Neural cell (in vitro differentiated cells): Measurements from ENCODE around the gene SRP54. TPM values are rescaled to one million over a fixed set of nuclear protein-coding genes. Genes with fewer than 3 reads are reported as not detected.

Experiments used
- H2AFZ ChIP-seq: fragments of 200-600, 300-800 bp; sonication (generic), shearing (Covaris generic); 2 replicates; pipeline ENCODE4 v1.6.0; 2014; ENCODE audit warnings: low read depth, mild to moderate bottlenecking, antibody characterized with exemption, low read length, moderate library complexity
- H3F3A ChIP-seq: fragments of 200-600 bp; shearing (Covaris generic); 2 replicates; pipeline ENCODE4 v1.6.1; 2016; ENCODE audit warnings: mild to moderate bottlenecking, moderate library complexity, mixed read lengths, antibody characterized with exemption, low read length; ENCODE audit not compliant: insufficient read depth, poor library complexity, severe bottlenecking
- H3K27ac ChIP-seq: fragments of 200-600, 300-800 bp; sonication (generic), shearing (Covaris generic); 2 replicates; pipeline ENCODE4 v1.5.1; 2014; ENCODE audit warnings: mild to moderate bottlenecking, low read length, moderate library complexity
- H3K27me3 ChIP-seq: fragments of 300-800, 200-600 bp; sonication (generic), shearing (Covaris generic); 2 replicates; pipeline ENCODE4 v1.6.0; 2014; ENCODE audit warnings: mild to moderate bottlenecking, low read depth, low read length, moderate library complexity; ENCODE audit not compliant: insufficient read depth
- H3K36me3 ChIP-seq: fragments of 300-800, 200-600 bp; sonication (generic), shearing (Covaris generic); 2 replicates; pipeline ENCODE4 v1.5.1; 2014; ENCODE audit warnings: mild to moderate bottlenecking, antibody characterized with exemption, low read length, moderate library complexity; ENCODE audit not compliant: insufficient read depth
- H3K4me2 ChIP-seq: fragments of 300-800, 200-600 bp; sonication (generic), shearing (Covaris generic); 2 replicates; pipeline ENCODE4 v1.6.0; 2014; ENCODE audit warnings: mild to moderate bottlenecking, low read length
- H3K4me3 ChIP-seq: fragments of 300-800, 200-600 bp; sonication (generic), shearing (Covaris generic); 2 replicates; pipeline ENCODE4 v1.5.1; 2014; ENCODE audit warnings: mild to moderate bottlenecking, low read length, moderate library complexity
- H3K79me2 ChIP-seq: fragments of 200-600 bp; shearing (Covaris generic); replicated peaks from 2 replicates; pipeline ENCODE4 v1.6.0; 2014; ENCODE audit warnings: mild to moderate bottlenecking, low read length, moderate library complexity; ENCODE audit not compliant: insufficient read depth
- H3K9ac ChIP-seq: fragments of 300-800, 200-600 bp; sonication (generic), shearing (Covaris generic); 2 replicates; pipeline ENCODE4 v1.6.1; 2016; ENCODE audit warnings: mild to moderate bottlenecking, low read length, mixed read lengths
- H3K9me2 ChIP-seq: fragments of 200-600 bp; shearing (Covaris generic); 2 replicates; pipeline ENCODE4 v1.6.1; 2016; ENCODE audit warnings: mild to moderate bottlenecking, low read length, mixed read lengths; ENCODE audit not compliant: insufficient read depth
- H3K9me3 ChIP-seq: fragments of 200-600, 300-800 bp; sonication (generic), shearing (Covaris generic); 2 replicates; pipeline ENCODE4 v1.6.1; 2016; ENCODE audit warnings: mild to moderate bottlenecking, mixed run types, low read length, moderate library complexity, mixed read lengths
- H4K20me1 ChIP-seq: fragments of 200-600 bp; shearing (Covaris generic); 2 replicates; pipeline ENCODE4 v1.6.1; 2016; ENCODE audit warnings: mild to moderate bottlenecking, mixed run types; ENCODE audit not compliant: insufficient read depth
- EP300 ChIP-seq: fragments of 450-650 bp; conservative IDR thresholded peaks from 2 replicates; pipeline ENCODE4 v1.6.1; 2014; ENCODE audit warnings: antibody characterized with exemption, mild to moderate bottlenecking, moderate library complexity; ENCODE audit not compliant: poor library complexity, severe bottlenecking
- EZH2 ChIP-seq: fragments of 200-600, 300-800 bp; shearing (Covaris generic), sonication (generic); IDR thresholded peaks from 2 replicates; pipeline ENCODE4 v1.6.1; 2014; ENCODE audit warnings: antibody characterized with exemption, low read length, borderline replicate concordance, mild to moderate bottlenecking; ENCODE audit not compliant: insufficient read depth, poor library complexity, severe bottlenecking
- POLR2AphosphoS5 ChIP-seq: IDR thresholded peaks from 2 replicates; pipeline ENCODE4 v1.6.1; 2012
- RAD21 ChIP-seq: fragments of 450-650 bp; conservative IDR thresholded peaks from 2 replicates; pipeline ENCODE4 v1.6.1; 2014; ENCODE audit warnings: antibody characterized with exemption, mild to moderate bottlenecking, moderate library complexity
- SMC3 ChIP-seq: fragments of 450-650 bp; conservative IDR thresholded peaks from 2 replicates; pipeline ENCODE4 v1.6.1; 2014; ENCODE audit warnings: antibody characterized with exemption, mild to moderate bottlenecking, moderate library complexity; ENCODE audit not compliant: poor library complexity
- TAF1 ChIP-seq: IDR thresholded peaks from 2 replicates; pipeline ENCODE4 v1.6.1; 2012; ENCODE audit warnings: low read depth
- polyA plus RNA-seq: library from polyadenylated mRNA; depleted of rRNA; stranded (reverse); fragments of >200 nt; gene quantifications from 2 replicates; pipeline ENCODE4 v1.2.3, GENCODE V29; 2014
- TF ChIP-seq, protein P1 (sequence below): fragments of 450-650 bp; IDR thresholded peaks from 2 replicates; pipeline ENCODE4 v1.5.1; 2014; ENCODE audit warnings: antibody characterized with exemption, mild to moderate bottlenecking, moderate library complexity; ENCODE audit not compliant: poor library complexity, severe bottlenecking
- TF ChIP-seq, protein P2 (sequence below): IDR thresholded peaks from 2 replicates; pipeline ENCODE4 v1.6.1; 2012; ENCODE audit warnings: borderline replicate concordance

SRP54 gene
- polyA plus RNA-seq, 1 donor from 2014 or later: 110 TPM

DNA sequence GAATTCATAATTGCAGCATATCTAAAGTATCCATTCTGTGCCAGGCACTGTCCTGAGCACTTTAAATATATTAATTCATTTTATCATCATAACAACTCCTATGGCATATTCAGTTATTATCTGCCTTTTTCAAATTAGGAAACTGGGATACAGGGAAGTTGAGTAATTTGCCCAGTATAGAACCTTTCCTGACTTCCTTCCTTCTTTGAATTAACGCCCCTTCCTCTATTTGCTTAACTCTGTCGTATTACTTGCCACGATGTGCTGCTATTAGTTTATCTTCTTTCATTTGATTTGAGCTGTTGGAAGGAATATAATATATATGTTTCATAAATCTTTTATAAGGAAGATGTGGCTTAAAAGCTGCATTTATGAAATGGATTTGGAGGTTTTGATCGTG lies 37.9 kb downstream of the SRP54 start:
- Histone ChIP-seq H3K4me3 (no peak overlapping the region), H3K27me3 (no peaks in the 10 kb centered on the region), H3K27ac (no peak overlapping the region), H3K36me3 (peaks cover 3% of the 10 kb centered on the region), H3K9ac (no peak overlapping the region), H3K79me2 (no peaks in the 10 kb centered on the region), H3K9me3 (no peaks in the 10 kb centered on the region), H3F3A (no peaks in the 10 kb centered on the region), H3K9me2 (no peaks in the 10 kb centered on the region), H4K20me1 (no peaks in the 10 kb centered on the region), H2AFZ (no peak overlapping the region), H3K4me2 (no peak overlapping the region)
- TF ChIP-seq POLR2AphosphoS5 (no peak), SMC3 (no peak), EZH2 (no peak)
- TF ChIP-seq, protein P1, sequence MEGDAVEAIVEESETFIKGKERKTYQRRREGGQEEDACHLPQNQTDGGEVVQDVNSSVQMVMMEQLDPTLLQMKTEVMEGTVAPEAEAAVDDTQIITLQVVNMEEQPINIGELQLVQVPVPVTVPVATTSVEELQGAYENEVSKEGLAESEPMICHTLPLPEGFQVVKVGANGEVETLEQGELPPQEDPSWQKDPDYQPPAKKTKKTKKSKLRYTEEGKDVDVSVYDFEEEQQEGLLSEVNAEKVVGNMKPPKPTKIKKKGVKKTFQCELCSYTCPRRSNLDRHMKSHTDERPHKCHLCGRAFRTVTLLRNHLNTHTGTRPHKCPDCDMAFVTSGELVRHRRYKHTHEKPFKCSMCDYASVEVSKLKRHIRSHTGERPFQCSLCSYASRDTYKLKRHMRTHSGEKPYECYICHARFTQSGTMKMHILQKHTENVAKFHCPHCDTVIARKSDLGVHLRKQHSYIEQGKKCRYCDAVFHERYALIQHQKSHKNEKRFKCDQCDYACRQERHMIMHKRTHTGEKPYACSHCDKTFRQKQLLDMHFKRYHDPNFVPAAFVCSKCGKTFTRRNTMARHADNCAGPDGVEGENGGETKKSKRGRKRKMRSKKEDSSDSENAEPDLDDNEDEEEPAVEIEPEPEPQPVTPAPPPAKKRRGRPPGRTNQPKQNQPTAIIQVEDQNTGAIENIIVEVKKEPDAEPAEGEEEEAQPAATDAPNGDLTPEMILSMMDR: no peak
- TF ChIP-seq, protein P2, sequence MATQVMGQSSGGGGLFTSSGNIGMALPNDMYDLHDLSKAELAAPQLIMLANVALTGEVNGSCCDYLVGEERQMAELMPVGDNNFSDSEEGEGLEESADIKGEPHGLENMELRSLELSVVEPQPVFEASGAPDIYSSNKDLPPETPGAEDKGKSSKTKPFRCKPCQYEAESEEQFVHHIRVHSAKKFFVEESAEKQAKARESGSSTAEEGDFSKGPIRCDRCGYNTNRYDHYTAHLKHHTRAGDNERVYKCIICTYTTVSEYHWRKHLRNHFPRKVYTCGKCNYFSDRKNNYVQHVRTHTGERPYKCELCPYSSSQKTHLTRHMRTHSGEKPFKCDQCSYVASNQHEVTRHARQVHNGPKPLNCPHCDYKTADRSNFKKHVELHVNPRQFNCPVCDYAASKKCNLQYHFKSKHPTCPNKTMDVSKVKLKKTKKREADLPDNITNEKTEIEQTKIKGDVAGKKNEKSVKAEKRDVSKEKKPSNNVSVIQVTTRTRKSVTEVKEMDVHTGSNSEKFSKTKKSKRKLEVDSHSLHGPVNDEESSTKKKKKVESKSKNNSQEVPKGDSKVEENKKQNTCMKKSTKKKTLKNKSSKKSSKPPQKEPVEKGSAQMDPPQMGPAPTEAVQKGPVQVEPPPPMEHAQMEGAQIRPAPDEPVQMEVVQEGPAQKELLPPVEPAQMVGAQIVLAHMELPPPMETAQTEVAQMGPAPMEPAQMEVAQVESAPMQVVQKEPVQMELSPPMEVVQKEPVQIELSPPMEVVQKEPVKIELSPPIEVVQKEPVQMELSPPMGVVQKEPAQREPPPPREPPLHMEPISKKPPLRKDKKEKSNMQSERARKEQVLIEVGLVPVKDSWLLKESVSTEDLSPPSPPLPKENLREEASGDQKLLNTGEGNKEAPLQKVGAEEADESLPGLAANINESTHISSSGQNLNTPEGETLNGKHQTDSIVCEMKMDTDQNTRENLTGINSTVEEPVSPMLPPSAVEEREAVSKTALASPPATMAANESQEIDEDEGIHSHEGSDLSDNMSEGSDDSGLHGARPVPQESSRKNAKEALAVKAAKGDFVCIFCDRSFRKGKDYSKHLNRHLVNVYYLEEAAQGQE: no peak

DNA sequence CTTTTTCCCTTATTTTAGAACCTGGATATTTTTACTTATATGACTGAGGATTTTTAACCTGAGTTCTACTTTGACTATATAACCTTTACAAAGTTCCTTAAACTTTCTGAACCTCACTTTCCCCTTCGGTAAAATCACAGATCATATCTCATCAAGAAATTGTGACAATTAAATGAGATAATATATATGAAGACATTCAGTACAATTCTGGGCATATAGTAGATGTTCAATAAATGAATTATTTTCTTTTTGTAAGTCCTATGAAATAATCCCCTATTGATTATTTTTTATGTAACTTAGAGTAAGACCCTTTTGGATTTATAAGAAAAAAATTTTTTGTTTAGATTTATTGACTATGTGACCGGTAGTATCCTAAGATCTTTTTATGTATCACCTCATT lies 45.6 kb downstream of the SRP54 start:
- no peak overlapping the region for H3K4me2 ChIP-seq
- H3K9ac ChIP-seq: no peak overlapping the region
- H4K20me1 ChIP-seq: no peaks in the 10 kb centered on the region
- H3F3A ChIP-seq: no peaks in the 10 kb centered on the region
- TF ChIP-seq SMC3: no peak
- TF ChIP-seq, protein P2: no peak
- TF ChIP-seq EZH2: no peak
- TF ChIP-seq EP300: no peak
- TF ChIP-seq RAD21: no peak
- TF ChIP-seq TAF1: no peak
- no peaks in the 10 kb centered on the region for H3K27me3 ChIP-seq
- no peaks in the 10 kb centered on the region for H3K9me3 ChIP-seq
- H3K36me3 ChIP-seq: peaks cover 3% of the 10 kb centered on the region
- H3K9me2 ChIP-seq: no peaks in the 10 kb centered on the region
- H3K27ac ChIP-seq: no peak overlapping the region
- H3K4me3 ChIP-seq: no peak overlapping the region
- no peak overlapping the region for H2AFZ ChIP-seq
- H3K79me2 ChIP-seq: no peaks in the 10 kb centered on the region
